ENCODE measurements around the gene LYRM4. TPM values are rescaled to one million over a fixed set of nuclear protein-coding genes. Genes with fewer than 3 reads are reported as not detected.

LYRM4 gene
- total RNA-seq, 1 experiment from 2014 or later, result 16.5 TPM

GRCh38 chr6:5091210-5092069 lies 169.3 kb downstream of the LYRM4 start:
- no peaks in the 10 kb centered on the region for H3K9me3 Mint-ChIP-seq (ENCODE audit: low read depth, unreplicated experiment)
- H3K4me3 Mint-ChIP-seq (ENCODE audit: low read depth, unreplicated experiment), result no peak overlapping the region
- CTCF ChIA-PET, result no interaction called here
- no TSS peak for BruUV-seq (replicated peaks)
- DNase-seq, result no peak
- no peaks in the 10 kb centered on the region for H3K36me3 Mint-ChIP-seq (ENCODE audit: insufficient read depth, unreplicated experiment)
- intact Hi-C loops (cut with micrococcal nuclease; ENCODE audit: unreplicated experiment), result no loop called here
- no peak overlapping the region for H3K27ac Mint-ChIP-seq (ENCODE audit: unreplicated experiment)
- no peak for TF ChIP-seq CTCF (IDR thresholded peaks at IDR 0.05; ENCODE audit: unreplicated experiment)
- H3K4me1 Mint-ChIP-seq (ENCODE audit: low read depth, unreplicated experiment), result no peaks in the 10 kb centered on the region
- no peaks in the 10 kb centered on the region for H3K27me3 Mint-ChIP-seq (ENCODE audit: unreplicated experiment)

- no peak for TF ChIP-seq CTCF (IDR thresholded peaks at IDR 0.05; ENCODE audit: unreplicated experiment)
These were observed 170.1 kb downstream of the LYRM4 start for GRCh38 chr6:5090603-5091002.

DNA sequence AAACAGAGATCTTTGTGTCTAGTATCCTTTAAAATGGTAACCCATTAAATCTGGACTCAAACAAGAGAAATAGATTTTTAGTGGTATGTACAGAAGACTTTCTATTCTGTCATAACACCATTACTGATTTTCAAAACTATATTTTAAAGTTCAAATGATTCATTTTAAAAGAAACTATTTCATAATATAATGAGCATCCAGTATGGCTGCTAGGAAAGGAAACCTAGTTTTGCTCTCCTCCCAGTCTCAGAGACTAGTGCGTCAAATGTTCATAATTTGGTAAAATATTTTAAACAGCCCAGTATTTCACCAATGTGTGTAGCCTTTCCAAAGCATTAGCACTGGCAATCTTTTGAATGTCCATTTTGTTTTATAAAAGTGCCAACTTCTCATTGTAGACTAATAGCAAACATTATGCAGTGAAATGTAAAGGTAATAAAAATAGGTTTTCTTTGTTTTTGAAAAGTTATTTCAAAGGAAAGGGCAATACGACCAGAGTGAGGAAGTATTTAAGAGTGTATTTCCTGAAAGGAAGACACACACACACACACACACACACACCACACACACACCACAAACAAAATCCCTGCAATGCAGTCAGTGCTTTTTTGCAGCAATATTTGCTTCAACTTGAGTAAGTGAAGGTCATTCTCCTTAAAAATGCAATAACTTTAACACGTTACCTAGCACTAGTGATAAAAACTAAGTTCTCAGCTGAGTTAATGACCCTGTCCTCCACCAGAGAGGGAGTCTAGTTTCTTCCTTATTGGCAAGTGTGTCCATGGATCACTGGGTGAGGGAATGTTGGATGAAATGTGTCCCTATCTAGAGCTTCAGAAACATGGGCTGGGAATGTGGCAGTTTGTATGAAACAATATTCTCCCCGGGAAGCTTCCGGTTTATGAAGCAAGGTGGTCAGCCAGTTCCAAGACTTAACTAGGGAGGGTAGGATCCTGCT lies 171.0 kb downstream of the LYRM4 start:
- H3K27ac Mint-ChIP-seq (ENCODE audit: unreplicated experiment), result no peak overlapping the region
- H3K4me1 Mint-ChIP-seq (ENCODE audit: low read depth, unreplicated experiment), result no peaks in the 10 kb centered on the region
- CTCF ChIA-PET, result no interaction called here
- no peak for TF ChIP-seq CTCF (IDR thresholded peaks at IDR 0.05; ENCODE audit: unreplicated experiment)
- DNase-seq, result no peak
- intact Hi-C loops (cut with micrococcal nuclease; ENCODE audit: unreplicated experiment), result no loop called here
- H3K9me3 Mint-ChIP-seq (ENCODE audit: low read depth, unreplicated experiment), result no peaks in the 10 kb centered on the region
- H3K4me3 Mint-ChIP-seq (ENCODE audit: low read depth, unreplicated experiment), result no peak overlapping the region
- peaks cover 2% of the 10 kb centered on the region for H3K36me3 Mint-ChIP-seq (ENCODE audit: insufficient read depth, unreplicated experiment)
- H3K27me3 Mint-ChIP-seq (ENCODE audit: unreplicated experiment), result no peaks in the 10 kb centered on the region
- BruUV-seq (replicated peaks), result no TSS peak

More at GRCh38 chr6:5090603-5091002, 170.1 kb downstream of the LYRM4 start:
- DNase-seq, result no peak
- BruUV-seq (replicated peaks), result no TSS peak
- Mint-ChIP-seq H3K4me3 (ENCODE audit: low read depth, unreplicated experiment) (no peak overlapping the region), H3K4me1 (ENCODE audit: low read depth, unreplicated experiment) (no peaks in the 10 kb centered on the region), H3K27me3 (ENCODE audit: unreplicated experiment) (no peaks in the 10 kb centered on the region), H3K9me3 (ENCODE audit: low read depth, unreplicated experiment) (no peaks in the 10 kb centered on the region), H3K27ac (ENCODE audit: unreplicated experiment) (no peak overlapping the region), H3K36me3 (ENCODE audit: insufficient read depth, unreplicated experiment) (no peaks in the 10 kb centered on the region)
- intact Hi-C loops (cut with micrococcal nuclease; ENCODE audit: unreplicated experiment), result no loop called here
- CTCF ChIA-PET, result no interaction called here

- no peaks in the 10 kb centered on the region for H3K27me3 Mint-ChIP-seq (ENCODE audit: unreplicated experiment)
- H3K4me1 Mint-ChIP-seq (ENCODE audit: low read depth, unreplicated experiment), result no peaks in the 10 kb centered on the region
- intact Hi-C loops (cut with micrococcal nuclease; ENCODE audit: unreplicated experiment), result no loop called here
- no peak for DNase-seq
- CTCF ChIA-PET, result no interaction called here
- BruUV-seq (replicated peaks), result no TSS peak
- no peak for TF ChIP-seq CTCF (IDR thresholded peaks at IDR 0.05; ENCODE audit: unreplicated experiment)
- H3K9me3 Mint-ChIP-seq (ENCODE audit: low read depth, unreplicated experiment), result no peaks in the 10 kb centered on the region
- peaks cover 7% of the 10 kb centered on the region for H3K36me3 Mint-ChIP-seq (ENCODE audit: insufficient read depth, unreplicated experiment)
- H3K27ac Mint-ChIP-seq (ENCODE audit: unreplicated experiment), result no peak overlapping the region
- no peak overlapping the region for H3K4me3 Mint-ChIP-seq (ENCODE audit: low read depth, unreplicated experiment)
These were observed 172.0 kb downstream of the LYRM4 start for GRCh38 chr6:5088780-5089179.

Measured in Calu3 (cell line).